ENCODE results near the gene IVL.

- TF ChIP-seq, protein P1, sequence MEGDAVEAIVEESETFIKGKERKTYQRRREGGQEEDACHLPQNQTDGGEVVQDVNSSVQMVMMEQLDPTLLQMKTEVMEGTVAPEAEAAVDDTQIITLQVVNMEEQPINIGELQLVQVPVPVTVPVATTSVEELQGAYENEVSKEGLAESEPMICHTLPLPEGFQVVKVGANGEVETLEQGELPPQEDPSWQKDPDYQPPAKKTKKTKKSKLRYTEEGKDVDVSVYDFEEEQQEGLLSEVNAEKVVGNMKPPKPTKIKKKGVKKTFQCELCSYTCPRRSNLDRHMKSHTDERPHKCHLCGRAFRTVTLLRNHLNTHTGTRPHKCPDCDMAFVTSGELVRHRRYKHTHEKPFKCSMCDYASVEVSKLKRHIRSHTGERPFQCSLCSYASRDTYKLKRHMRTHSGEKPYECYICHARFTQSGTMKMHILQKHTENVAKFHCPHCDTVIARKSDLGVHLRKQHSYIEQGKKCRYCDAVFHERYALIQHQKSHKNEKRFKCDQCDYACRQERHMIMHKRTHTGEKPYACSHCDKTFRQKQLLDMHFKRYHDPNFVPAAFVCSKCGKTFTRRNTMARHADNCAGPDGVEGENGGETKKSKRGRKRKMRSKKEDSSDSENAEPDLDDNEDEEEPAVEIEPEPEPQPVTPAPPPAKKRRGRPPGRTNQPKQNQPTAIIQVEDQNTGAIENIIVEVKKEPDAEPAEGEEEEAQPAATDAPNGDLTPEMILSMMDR (IDR thresholded peaks at IDR 0.05; ENCODE audit: poor library complexity) = no peak
- TF ChIP-seq EZH2 (IDR thresholded peaks at IDR 0.05; ENCODE audit: borderline replicate concordance) = no peak
- TF ChIP-seq EZH2phosphoT487 (IDR thresholded peaks at IDR 0.05; ENCODE audit: low read depth, severe bottlenecking, unreplicated experiment) = no peak
Measured at GRCh38 chr1:152899027-152899426, 9.3 kb upstream of the IVL start.

All from hepatocyte (in vitro differentiated cells).